ENCODE measurements around the gene SYNGR1.

GRCh38 chr22:39353346-39353745 is 3.6 kb downstream of the SYNGR1 start:
- TF ChIP-seq, protein P1, sequence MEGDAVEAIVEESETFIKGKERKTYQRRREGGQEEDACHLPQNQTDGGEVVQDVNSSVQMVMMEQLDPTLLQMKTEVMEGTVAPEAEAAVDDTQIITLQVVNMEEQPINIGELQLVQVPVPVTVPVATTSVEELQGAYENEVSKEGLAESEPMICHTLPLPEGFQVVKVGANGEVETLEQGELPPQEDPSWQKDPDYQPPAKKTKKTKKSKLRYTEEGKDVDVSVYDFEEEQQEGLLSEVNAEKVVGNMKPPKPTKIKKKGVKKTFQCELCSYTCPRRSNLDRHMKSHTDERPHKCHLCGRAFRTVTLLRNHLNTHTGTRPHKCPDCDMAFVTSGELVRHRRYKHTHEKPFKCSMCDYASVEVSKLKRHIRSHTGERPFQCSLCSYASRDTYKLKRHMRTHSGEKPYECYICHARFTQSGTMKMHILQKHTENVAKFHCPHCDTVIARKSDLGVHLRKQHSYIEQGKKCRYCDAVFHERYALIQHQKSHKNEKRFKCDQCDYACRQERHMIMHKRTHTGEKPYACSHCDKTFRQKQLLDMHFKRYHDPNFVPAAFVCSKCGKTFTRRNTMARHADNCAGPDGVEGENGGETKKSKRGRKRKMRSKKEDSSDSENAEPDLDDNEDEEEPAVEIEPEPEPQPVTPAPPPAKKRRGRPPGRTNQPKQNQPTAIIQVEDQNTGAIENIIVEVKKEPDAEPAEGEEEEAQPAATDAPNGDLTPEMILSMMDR (conservative IDR thresholded peaks at IDR 0.05 in 1 of 2, IDR thresholded peaks at IDR 0.05 in 1 of 2; ENCODE audit: low read depth in 1 of 2, low read length in 2 of 2), result no peak
- no peak for TF ChIP-seq EZH2 (IDR thresholded peaks at IDR 0.05; ENCODE audit: low read length, missing control alignments)
